ENCODE results near the gene TBCD. TPM values are rescaled to one million over a fixed set of nuclear protein-coding genes. Genes with fewer than 3 reads are reported as not detected.

Gene TBCD
- total RNA-seq, 1 donor from 2014 or later = 144 TPM

- no peak for DNase-seq (ENCODE audit: extremely low read depth, low read depth, low spot score)
Observed at GRCh38 chr17:82881900-82882714, 130.2 kb downstream of the TBCD start.

- DNase-seq (ENCODE audit: extremely low read depth, low read depth, low spot score) = no peak
Observed at GRCh38 chr17:82882715-82883418, 131.0 kb downstream of the TBCD start.

GRCh38 chr17:82883419-82884031, 131.7 kb downstream of the TBCD start:
- no peak for DNase-seq (ENCODE audit: extremely low read depth, low read depth, low spot score)

GRCh38 chr17:82884341-82884969, 132.6 kb downstream of the TBCD start:
- DNase-seq (ENCODE audit: extremely low read depth, low read depth, low spot score) = no peak

- DNase-seq (ENCODE audit: extremely low read depth, low read depth, low spot score) = no peak
Observed at GRCh38 chr17:82884970-82885353, 133.1 kb downstream of the TBCD start.

- DNase-seq (ENCODE audit: extremely low read depth, low read depth, low spot score) = no peak
Observed at GRCh38 chr17:82887255-82888164, 135.6 kb downstream of the TBCD start.

GRCh38 chr17:82888583-82889495, 137.0 kb downstream of the TBCD start:
- DNase-seq (ENCODE audit: extremely low read depth, low read depth, low spot score) = no peak

GRCh38 chr17:82889496-82890338, 137.9 kb downstream of the TBCD start:
- no peak for DNase-seq (ENCODE audit: extremely low read depth, low read depth, low spot score)

GRCh38 chr17:82890339-82890730, 138.5 kb downstream of the TBCD start:
- DNase-seq (ENCODE audit: extremely low read depth, low read depth, low spot score) = no peak

- DNase-seq (ENCODE audit: extremely low read depth, low read depth, low spot score) = no peak
Observed at GRCh38 chr17:82890926-82891678, 139.2 kb downstream of the TBCD start.

GRCh38 chr17:82891911-82892310, 140.0 kb downstream of the TBCD start:
- no peak for DNase-seq (ENCODE audit: extremely low read depth, low read depth, low spot score)

- DNase-seq (ENCODE audit: extremely low read depth, low read depth, low spot score) = no peak
Observed at GRCh38 chr17:82892899-82893565, 141.2 kb downstream of the TBCD start.

GRCh38 chr17:82893779-82894178, 141.9 kb downstream of the TBCD start:
- DNase-seq (ENCODE audit: extremely low read depth, low read depth, low spot score) = no peak

- DNase-seq (ENCODE audit: extremely low read depth, low read depth, low spot score) = no peak
Observed at GRCh38 chr17:82894389-82894788, 142.5 kb downstream of the TBCD start.

- no peak for DNase-seq (ENCODE audit: extremely low read depth, low read depth, low spot score)
Observed at GRCh38 chr17:82895087-82895486, 143.2 kb downstream of the TBCD start.

GRCh38 chr17:82896071-82897000, 144.5 kb downstream of the TBCD start:
- no peak for DNase-seq (ENCODE audit: extremely low read depth, low read depth, low spot score)

Data from glomerular endothelial cell (primary cell).